Body of pancreas (tissue), 4 donors: Measurements from ENCODE around the gene FAM107B. TPM values are rescaled to one million over a fixed set of nuclear protein-coding genes. Genes with fewer than 3 reads are reported as not detected.

Experiments
- ATAC-seq: fragments of 150-250 bp; one replicate; pipeline ENCODE4 v1.9.1; 2016
- DNase-seq, 4 donors: peaks; one replicate each; pipeline ENCODE4 v3.0.0-alpha.2; 2019
- H3K27ac ChIP-seq, 4 donors: fragments of 200-600 bp; sonication (generic); 1 replicate in 3 of 4; 2 replicates in 1 of 4; pipeline versions ENCODE4 v1.5.1 to v1.6.1; 2016 to 2019; ENCODE audit warnings: mild to moderate bottlenecking in 1 of 4, mixed read lengths in 1 of 4, moderate library complexity in 1 of 4
- H3K27me3 ChIP-seq, 2 donors: fragments of 200-600 bp; sonication (generic); one replicate each; pipeline ENCODE4 v1.6.0; 2016; ENCODE audit warnings: mild to moderate bottlenecking in 1 of 2
- H3K36me3 ChIP-seq, 2 donors: fragments of 200-600 bp; sonication (generic); replicated peaks in 1 of 2; 2 replicates each; pipeline ENCODE4 v1.5.1; 2016; ENCODE audit warnings: low read depth in 2 of 2; ENCODE audit not compliant: insufficient read depth in 1 of 2
- H3K4me1 ChIP-seq: fragments of 200-600 bp; sonication (generic); one replicate; pipeline ENCODE4 v1.6.0; 2016
- H3K4me3 ChIP-seq, 2 donors: fragments of 200-600 bp; sonication (generic); 1 replicate in 1 of 2; 2 replicates in 1 of 2; pipeline ENCODE4 v1.5.1; 2016 to 2019
- H3K9me3 ChIP-seq, 3 donors: fragments of 200-600 bp; sonication (generic); 1 replicate in 2 of 3; 2 replicates in 1 of 3; pipeline ENCODE4 v1.5.1; 2016
- CTCF ChIP-seq, 7 experiments: fragments of 450-650 bp in 4 of 7; fragments of 200-600 bp in 3 of 7; sonication (generic) in 3 of 7; IDR thresholded peaks; one replicate each; pipeline ENCODE4 v1.5.1; 2016 to 2019; ENCODE audit warnings: antibody characterized with exemption in 7 of 7
- POLR2A ChIP-seq, 3 donors: fragments of 450-650 bp; IDR thresholded peaks; one replicate each; pipeline ENCODE4 v1.6.1; 2016; ENCODE audit warnings: antibody characterized with exemption in 3 of 3, mild to moderate bottlenecking in 2 of 3
- WGBS, 2 donors: methylation state at CpG; one replicate each; pipeline ENCODE4 v1.1.5; 2017; 5-methylcytosine and 5-hydroxymethylcytosine counted together
- intact Hi-C: fragments of 100-400 bp; cut with DNase I; formaldehyde crosslinking; loops from one replicate; pipeline ENCODE4 v1.15.1; 2023
- total RNA-seq, 2 donors: library from RNA; depleted of rRNA; stranded (reverse); fragments of >200 nt; gene quantifications; one replicate each; pipeline ENCODE4 v1.1.0, GENCODE V29; 2016

The FAM107B gene
- total RNA-seq, 2 donors from 2014 or later, result 19.4 to 45.9 TPM

- intact Hi-C loops, result no loop called here
- H3K4me3 ChIP-seq, result no peak overlapping the region
- WGBS, 2 donors, result 93 to 98% methylated on average over 12 of the region's 12 CpGs
- no peak for DNase-seq
- TF ChIP-seq CTCF (IDR thresholded peaks at IDR 0.05), result no peak
- no peak for TF ChIP-seq POLR2A (IDR thresholded peaks at IDR 0.05)
- H3K27ac ChIP-seq, result peak overlapping the region in 3 of 4 donors; percentile 74 to 77 (median 76)
- no peaks in the 10 kb centered on the region for H3K9me3 ChIP-seq
- no peaks in the 10 kb centered on the region for H3K36me3 ChIP-seq
- ATAC-seq, result no peak
- no peaks in the 10 kb centered on the region for H3K27me3 ChIP-seq
- peaks cover 88% of the 10 kb centered on the region for H3K4me1 ChIP-seq
Observed at GRCh38 chr10:14558025-14558424, 216.7 kb downstream of the FAM107B start.

DNA sequence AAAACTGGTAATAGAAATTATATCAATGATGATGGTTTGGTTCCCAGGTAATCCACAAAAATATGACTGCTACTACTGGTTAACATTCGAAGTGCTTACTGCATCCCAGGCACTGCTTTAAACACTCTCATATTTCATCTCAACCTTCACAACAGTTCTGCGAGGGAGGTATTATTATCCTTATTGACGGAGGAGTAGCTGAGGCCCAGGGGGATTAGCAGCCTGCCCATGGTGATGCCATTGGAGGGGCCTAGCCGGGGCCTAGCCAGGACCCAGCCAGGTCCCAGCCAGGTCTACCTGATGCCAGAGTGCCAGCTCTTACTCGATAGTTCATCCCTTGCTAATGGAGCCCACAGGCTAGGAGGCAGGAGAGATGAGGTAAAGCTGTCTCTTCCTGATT, 217.1 kb downstream of the FAM107B start:
- Histone ChIP-seq H3K27me3 (no peaks in the 10 kb centered on the region), H3K4me3 (no peak overlapping the region), H3K27ac (peak overlapping the region; percentile 76 to 87 (median 79)), H3K36me3 (no peaks in the 10 kb centered on the region), H3K4me1 (peaks cover 91% of the 10 kb centered on the region), H3K9me3 (no peaks in the 10 kb centered on the region)
- DNase-seq, result no peak
- 97% methylated on average over 5 of the region's 5 CpGs for WGBS, 2 donors
- intact Hi-C loops, result no loop called here
- TF ChIP-seq CTCF (IDR thresholded peaks at IDR 0.05) (no peak), POLR2A (IDR thresholded peaks at IDR 0.05) (no peak)
- no peak for ATAC-seq

GRCh38 chr10:14556285-14556956, 218.3 kb downstream of the FAM107B start:
- WGBS, 2 donors, result 34 to 42% methylated on average over 10 to 12 of the region's 12 CpGs
- H3K4me3 ChIP-seq, result no peak overlapping the region
- no peak for TF ChIP-seq POLR2A (IDR thresholded peaks at IDR 0.05)
- peak in 1 of 7 experiments; percentile 22 for TF ChIP-seq CTCF (IDR thresholded peaks at IDR 0.05)
- DNase-seq (peak; percentile 46 to 66 (median 55)), ATAC-seq (peak; percentile 43)
- H3K4me1 ChIP-seq, result peaks cover 91% of the 10 kb centered on the region
- no peaks in the 10 kb centered on the region for H3K9me3 ChIP-seq
- H3K27me3 ChIP-seq, result no peaks in the 10 kb centered on the region
- intact Hi-C loops, result no loop called here
- no peaks in the 10 kb centered on the region for H3K36me3 ChIP-seq
- H3K27ac ChIP-seq, result peak overlapping the region; percentile 76 to 87 (median 79)

GRCh38 chr10:14555807-14556206, 218.9 kb downstream of the FAM107B start:
- intact Hi-C loops, result no loop called here
- H3K4me1 ChIP-seq, result peaks cover 90% of the 10 kb centered on the region
- DNase-seq (peak in 1 of 4 donors; percentile 34), ATAC-seq (peak; percentile 22)
- H3K9me3 ChIP-seq, result no peaks in the 10 kb centered on the region
- no peaks in the 10 kb centered on the region for H3K36me3 ChIP-seq
- TF ChIP-seq POLR2A (IDR thresholded peaks at IDR 0.05) (no peak), CTCF (IDR thresholded peaks at IDR 0.05) (no peak)
- H3K27me3 ChIP-seq, result no peaks in the 10 kb centered on the region
- peak overlapping the region; percentile 76 to 87 (median 79) for H3K27ac ChIP-seq
- WGBS, 2 donors, result 26 to 27% methylated on average over 4 of the region's 4 CpGs
- no peak overlapping the region for H3K4me3 ChIP-seq
